ENCODE measurements around the gene SLC7A9.
"Not testable (repeated sequence)": the region's sequence is repeated elsewhere in the genome, so short reads cannot be mapped to it uniquely, and the experiment has no call there.

SLC7A9 gene

GRCh38 chr19:32858155-32858554 lies 11.4 kb downstream of the SLC7A9 start:
- DNase-seq (ENCODE audit: low read depth), result no peak

GRCh38 chr19:32857584-32857983 lies 12.0 kb downstream of the SLC7A9 start:
- no peak for DNase-seq (ENCODE audit: low read depth)
- TF ChIP-seq CTCF (conservative IDR thresholded peaks at IDR 0.05; ENCODE audit: low read depth, low read length), result no peak
- H3K4me3 ChIP-seq (ENCODE audit: low read length), result no peak overlapping the region

More at GRCh38 chr19:32858155-32858554, 11.4 kb downstream of the SLC7A9 start:
- no peak for TF ChIP-seq CTCF (conservative IDR thresholded peaks at IDR 0.05; ENCODE audit: low read depth, low read length)
- no peak overlapping the region for H3K4me3 ChIP-seq (ENCODE audit: low read length)

- H3K4me3 ChIP-seq (ENCODE audit: low read length); DNase-seq (ENCODE audit: low read depth): not testable (repeated sequence)
These were observed 12.7 kb downstream of the SLC7A9 start for GRCh38 chr19:32856818-32857217.

- no peak overlapping the region for H3K4me3 ChIP-seq (ENCODE audit: low read length)
- no peak for TF ChIP-seq CTCF (conservative IDR thresholded peaks at IDR 0.05; ENCODE audit: low read depth, low read length)
- no peak for DNase-seq (ENCODE audit: low read depth)
These were observed 17.4 kb downstream of the SLC7A9 start for GRCh38 chr19:32852216-32852615.

GRCh38 chr19:32848035-32848434 lies 21.5 kb downstream of the SLC7A9 start:
- DNase-seq (ENCODE audit: low read depth); H3K4me3 ChIP-seq (ENCODE audit: low read length): not testable (repeated sequence)

GRCh38 chr19:32843716-32844245 lies 25.8 kb downstream of the SLC7A9 start:
- H3K4me3 ChIP-seq (ENCODE audit: low read length), result no peak overlapping the region
- no peak for TF ChIP-seq CTCF (conservative IDR thresholded peaks at IDR 0.05; ENCODE audit: low read depth, low read length)
- DNase-seq (ENCODE audit: low read depth), result no peak

- no peak for DNase-seq (ENCODE audit: low read depth)
- TF ChIP-seq CTCF (conservative IDR thresholded peaks at IDR 0.05; ENCODE audit: low read depth, low read length), result no peak
These were observed 27.5 kb downstream of the SLC7A9 start for GRCh38 chr19:32842061-32842460.

GRCh38 chr19:32837531-32837930 lies 32.0 kb downstream of the SLC7A9 start:
- DNase-seq (ENCODE audit: low read depth), result no peak
- no peak overlapping the region for H3K4me3 ChIP-seq (ENCODE audit: low read length)
- no peak for TF ChIP-seq CTCF (conservative IDR thresholded peaks at IDR 0.05; ENCODE audit: low read depth, low read length)

More at GRCh38 chr19:32842061-32842460, 27.5 kb downstream of the SLC7A9 start:
- no peak overlapping the region for H3K4me3 ChIP-seq (ENCODE audit: low read length)

GRCh38 chr19:32833388-32833787 lies 36.2 kb downstream of the SLC7A9 start:
- H3K4me3 ChIP-seq (ENCODE audit: low read length), result not testable (repeated sequence)

GRCh38 chr19:32832825-32833224 lies 36.7 kb downstream of the SLC7A9 start:
- H3K4me3 ChIP-seq (ENCODE audit: low read length); DNase-seq (ENCODE audit: low read depth): not testable (repeated sequence)

More at GRCh38 chr19:32833388-32833787, 36.2 kb downstream of the SLC7A9 start:
- not testable (repeated sequence) for DNase-seq (ENCODE audit: low read depth)

GRCh38 chr19:32832094-32832493 lies 37.5 kb downstream of the SLC7A9 start:
- DNase-seq (ENCODE audit: low read depth); H3K4me3 ChIP-seq (ENCODE audit: low read length): not testable (repeated sequence)
